ENCODE data around the gene ZSWIM2.
"Not testable (repeated sequence)": the region's sequence is repeated elsewhere in the genome, so short reads cannot be mapped to it uniquely, and the experiment has no call there.

The ZSWIM2 gene, protein sequence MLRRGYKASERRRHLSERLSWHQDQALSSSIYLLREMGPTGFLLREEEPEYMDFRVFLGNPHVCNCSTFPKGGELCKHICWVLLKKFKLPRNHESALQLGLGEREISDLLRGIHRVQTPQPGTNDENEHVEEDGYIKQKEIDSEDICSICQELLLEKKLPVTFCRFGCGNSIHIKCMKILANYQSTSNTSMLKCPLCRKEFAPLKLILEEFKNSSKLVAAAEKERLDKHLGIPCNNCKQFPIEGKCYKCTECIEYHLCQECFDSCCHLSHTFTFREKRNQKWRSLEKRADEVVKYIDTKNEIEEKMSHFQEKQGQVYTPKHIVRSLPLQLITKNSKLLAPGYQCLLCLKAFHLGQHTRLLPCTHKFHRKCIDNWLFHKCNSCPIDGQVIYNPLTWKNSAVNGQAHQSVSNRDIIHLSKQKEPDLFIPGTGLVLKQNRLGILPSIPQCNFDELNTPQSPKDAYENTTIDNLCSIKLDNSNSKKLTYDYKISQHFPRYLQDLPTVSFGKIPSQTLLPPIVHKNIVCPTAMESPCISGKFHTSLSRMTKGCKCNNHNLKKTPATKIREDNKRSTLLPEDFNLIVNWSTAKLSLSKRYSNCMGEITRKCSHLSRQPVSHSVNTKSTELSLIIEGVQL

GRCh38 chr2:186848873-186849578, at the start of gene ZSWIM2:
TSS of gene ZSWIM2 (minus strand) at chr2:186849170. CDS start at chr2:186849130, 40 bp downstream.
- peak; percentile 87 for DNase-seq

DNA sequence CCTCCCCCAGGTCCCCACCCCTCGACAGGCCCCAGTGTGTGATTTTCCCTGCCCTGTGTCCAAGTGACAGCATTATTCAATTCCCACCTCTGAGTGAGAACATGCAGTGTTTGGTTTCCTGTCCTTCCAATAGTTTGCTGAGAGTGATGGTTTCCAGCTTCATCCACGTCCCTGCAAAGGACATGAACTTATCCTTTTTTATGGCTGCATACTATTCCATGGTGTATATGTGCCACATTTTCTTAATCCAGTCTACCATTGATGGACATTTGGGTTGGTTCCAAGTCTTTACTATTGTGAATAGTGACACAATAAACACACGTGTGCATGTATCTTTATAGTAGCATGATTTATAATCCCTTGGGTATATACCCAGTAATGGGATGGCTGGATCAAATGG, 47.2 kb upstream of the ZSWIM2 start:
- DNase-seq: not testable (repeated sequence)

DNA sequence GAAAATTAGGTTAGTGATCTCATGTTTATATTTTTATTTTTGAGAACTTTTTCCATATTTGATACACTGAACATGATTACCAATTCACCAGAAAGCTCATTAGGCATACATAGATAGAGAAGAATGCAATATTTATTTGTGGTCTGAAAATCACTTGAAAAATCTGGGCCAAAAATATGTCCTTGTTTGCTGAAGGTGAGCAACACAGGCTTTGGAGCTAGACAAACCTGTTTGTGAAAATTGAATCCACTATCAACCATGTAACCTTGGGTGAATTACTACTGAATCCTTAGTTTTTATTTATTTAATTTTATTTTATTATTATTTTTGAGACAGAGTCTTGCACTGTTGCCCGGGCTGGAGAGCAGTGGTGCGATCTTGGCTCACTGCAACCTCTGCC, 46.5 kb upstream of the ZSWIM2 start:
- no peak for DNase-seq

DNA sequence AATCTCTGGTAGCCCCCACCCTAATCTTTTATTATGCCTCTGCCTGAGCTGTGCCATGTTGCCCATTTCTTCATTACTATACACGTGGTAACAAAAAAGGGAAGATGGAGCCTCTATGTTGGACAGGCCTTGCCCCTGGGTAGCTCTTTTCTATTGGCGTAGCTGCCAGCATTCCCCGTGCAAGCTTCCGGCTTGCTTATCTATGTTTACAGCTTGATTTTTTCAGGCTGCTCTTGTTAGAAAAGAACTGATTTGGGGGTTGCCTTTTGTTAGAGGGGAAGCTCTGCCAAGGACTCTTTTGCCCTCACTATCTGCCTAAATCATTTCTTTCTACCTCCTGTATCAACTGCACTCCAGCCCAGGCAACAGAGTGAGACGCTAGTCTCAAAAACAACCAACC, 45.5 kb upstream of the ZSWIM2 start:
- DNase-seq: no peak

- DNase-seq: no peak
These were observed 43.9 kb upstream of the ZSWIM2 start for GRCh38 chr2:186892821-186893220.

DNA sequence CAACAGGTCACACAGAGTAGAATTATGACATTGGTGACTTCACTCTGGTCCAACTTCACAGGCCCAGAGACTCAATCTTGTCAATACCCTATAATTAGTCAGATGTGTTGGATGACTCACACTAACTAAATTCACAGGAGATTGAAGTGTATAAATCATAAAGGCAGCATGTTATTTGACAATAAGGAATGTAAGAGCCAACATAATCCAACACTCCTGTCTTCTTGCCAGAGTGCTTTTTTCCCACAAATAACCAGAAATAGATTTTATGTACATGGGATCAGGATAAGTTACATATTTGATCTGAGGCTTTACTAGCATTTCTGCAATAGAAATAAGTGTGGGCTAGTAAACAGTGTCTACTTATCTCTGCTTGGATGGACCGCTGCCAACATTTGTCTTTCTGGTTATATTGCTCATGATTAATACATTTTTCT, 42.2 kb upstream of the ZSWIM2 start:
- DNase-seq: peak; percentile 51

DNA sequence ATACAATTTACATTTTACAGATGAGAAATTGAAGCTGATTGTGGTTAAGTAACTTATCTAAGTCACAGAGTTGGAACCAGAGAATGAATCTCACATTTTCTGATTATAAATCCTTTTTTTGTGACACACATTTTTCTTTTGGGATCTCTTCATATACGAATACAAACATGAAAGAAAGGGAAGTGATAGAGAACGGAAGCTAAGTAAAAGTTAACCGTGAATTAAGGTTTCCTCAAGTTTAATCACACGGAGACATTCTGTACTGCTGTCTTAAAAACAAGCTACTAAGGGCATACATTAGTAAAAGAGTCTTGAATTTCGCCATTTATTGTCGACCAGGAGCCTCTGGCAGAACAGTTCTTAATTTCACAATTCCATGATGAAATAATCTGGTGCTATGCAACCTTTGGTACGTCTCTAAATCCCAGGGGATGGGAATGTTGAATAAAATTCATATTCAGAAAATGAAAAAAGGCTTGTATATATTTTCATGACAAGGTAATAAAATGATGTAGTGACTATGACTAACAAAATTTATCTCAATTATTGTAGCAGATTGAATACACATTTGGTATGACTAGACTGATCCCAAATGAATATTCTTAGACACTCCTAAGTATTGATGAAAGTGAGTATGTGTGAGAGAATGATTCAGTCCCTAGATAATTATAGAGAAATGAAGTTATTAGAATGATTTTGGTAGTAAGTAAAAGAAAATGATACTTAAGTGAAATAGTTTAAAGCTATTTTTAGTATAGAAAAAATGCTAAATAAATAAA, 40.3 kb upstream of the ZSWIM2 start:
- no peak for DNase-seq

DNA sequence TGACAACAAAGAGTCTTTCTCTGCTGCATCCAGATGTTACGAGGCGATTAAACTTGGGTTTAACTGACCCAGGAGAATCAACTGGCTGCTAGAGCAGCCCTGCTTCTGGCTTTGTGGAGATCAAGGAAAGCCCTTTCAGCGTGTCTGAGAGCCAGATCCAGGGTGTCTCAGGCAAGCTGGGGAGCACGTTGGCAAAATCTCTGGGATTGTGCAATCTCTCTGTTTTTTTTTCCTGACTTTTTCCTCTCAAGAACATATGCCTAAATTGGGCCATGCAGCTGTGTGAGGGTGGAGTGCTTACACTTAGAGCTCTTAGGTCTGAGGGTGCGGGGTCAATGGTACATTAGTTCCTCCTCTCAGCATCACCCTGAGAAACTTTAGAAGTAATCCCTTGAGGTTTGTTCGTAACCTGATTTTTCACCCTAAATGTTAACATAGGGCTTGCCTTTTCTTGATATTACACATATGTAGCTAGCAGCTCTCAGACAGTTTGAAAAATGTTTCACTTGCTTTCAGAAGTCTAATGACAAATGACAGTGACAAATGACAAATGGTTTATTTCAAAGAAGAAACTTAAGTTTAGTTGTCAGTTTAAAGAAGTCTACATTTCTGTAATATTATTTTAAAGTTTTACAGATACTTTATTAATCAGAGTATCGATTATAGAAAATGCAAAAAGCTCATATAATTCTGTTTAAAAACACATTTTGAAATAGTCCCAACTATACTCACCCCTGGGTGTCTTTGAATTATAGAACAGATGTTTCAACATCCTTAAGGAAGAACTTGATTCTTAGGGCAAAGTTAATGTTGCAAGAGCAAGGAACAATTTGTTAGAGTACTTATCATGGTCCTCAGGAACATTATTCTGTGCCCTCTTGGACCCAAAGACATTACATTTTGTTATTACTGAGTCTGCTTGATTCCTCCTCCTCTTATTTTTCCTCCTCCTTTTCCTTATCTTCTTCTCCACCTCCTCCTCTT, 38.4 kb upstream of the ZSWIM2 start:
- peak; percentile 21 for DNase-seq

DNA sequence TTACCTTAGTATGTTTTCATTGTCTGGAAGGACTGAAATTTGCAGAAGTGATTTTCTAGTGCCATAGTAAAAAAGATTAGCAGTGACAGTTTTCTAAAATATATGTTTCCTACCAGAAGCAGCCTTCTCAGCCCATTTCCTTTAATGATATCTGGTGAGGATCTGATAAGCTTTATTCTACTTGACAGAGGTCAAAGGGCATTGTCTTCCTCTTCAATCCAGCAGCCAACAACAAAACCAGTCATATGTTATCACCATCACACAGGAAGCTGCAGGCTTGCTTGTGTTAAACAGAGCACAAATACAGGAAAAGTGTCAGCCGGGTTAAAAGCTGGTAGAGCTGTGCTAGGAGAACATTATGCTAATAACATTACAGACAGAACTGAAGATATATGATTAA, 35.6 kb upstream of the ZSWIM2 start:
- no peak for DNase-seq

- no peak for DNase-seq
These were observed 34.7 kb upstream of the ZSWIM2 start for GRCh38 chr2:186883666-186884065.

GRCh38 chr2:186882511-186883071, 33.6 kb upstream of the ZSWIM2 start:
- DNase-seq: no peak

- no peak for DNase-seq
These were observed 32.7 kb upstream of the ZSWIM2 start for GRCh38 chr2:186881660-186882059.

GRCh38 chr2:186879312-186879711, 30.3 kb upstream of the ZSWIM2 start:
- no peak for DNase-seq

- no peak for DNase-seq
These were observed 25.7 kb upstream of the ZSWIM2 start for GRCh38 chr2:186874713-186875112.

DNA sequence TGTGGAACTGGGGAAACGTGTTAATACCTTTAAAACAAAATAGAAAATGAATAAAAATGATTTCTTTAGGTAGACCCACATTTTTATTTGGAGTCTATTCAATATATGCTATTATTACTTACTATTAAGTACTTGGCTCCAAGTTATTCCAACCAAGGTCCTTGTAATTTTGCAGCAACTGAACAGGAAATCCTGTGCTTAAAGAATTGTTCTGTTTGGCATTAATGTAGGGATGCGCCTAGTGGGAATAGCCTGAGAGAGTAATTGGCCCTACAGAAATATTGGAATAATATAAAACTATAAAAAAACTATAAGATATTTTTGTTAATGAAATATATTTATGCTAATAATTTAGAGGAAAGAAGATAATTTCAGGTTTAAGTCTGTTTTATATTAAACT, 22.9 kb upstream of the ZSWIM2 start:
- DNase-seq: no peak

GRCh38 chr2:186868344-186868743, 19.4 kb upstream of the ZSWIM2 start:
- DNase-seq: no peak

GRCh38 chr2:186862869-186863709, 14.1 kb upstream of the ZSWIM2 start:
- DNase-seq: peak; percentile 46

GRCh38 chr2:186855216-186855615, 6.2 kb upstream of the ZSWIM2 start:
- DNase-seq: no peak

GRCh38 chr2:186853951-186854350, 5.0 kb upstream of the ZSWIM2 start:
- peak; percentile 13 for DNase-seq

GRCh38 chr2:186852508-186852907, 3.5 kb upstream of the ZSWIM2 start:
- no peak for DNase-seq

All from EL (cell line).